Panc1 (cell line): ENCODE results near the gene PRDM12.

ENCODE experiments used
- CTCF ChIP-seq: fragments of 450-650 bp; IDR thresholded peaks from 2 replicates; pipeline ENCODE4 v1.5.1; 2017; ENCODE audit warnings: mild to moderate bottlenecking
- POLR2AphosphoS5 ChIP-seq: IDR thresholded peaks from 2 replicates; pipeline ENCODE4 v1.6.1; 2012; ENCODE audit warnings: mild to moderate bottlenecking, low read depth, low read length, moderate library complexity
- REST ChIP-seq, 2 experiments: IDR thresholded peaks; 2 replicates each; pipeline ENCODE4 v1.6.1; 2011 to 2012; ENCODE audit warnings: low read depth in 2 of 2, control low read depth in 1 of 2, low read length in 1 of 2, mild to moderate bottlenecking in 1 of 2, moderate library complexity in 1 of 2; ENCODE audit not compliant: insufficient read depth in 1 of 2
- SIN3A ChIP-seq: IDR thresholded peaks from 2 replicates; pipeline ENCODE4 v1.6.1; 2012; ENCODE audit warnings: low read depth, mild to moderate bottlenecking, low read length, moderate library complexity, borderline replicate concordance; ENCODE audit not compliant: insufficient read depth
- TCF7L2 ChIP-seq: IDR thresholded peaks from 2 replicates; pipeline ENCODE4 v1.6.1; 2011; ENCODE audit warnings: mild to moderate bottlenecking, low read depth, low read length, inconsistent platforms

- no peak for TF ChIP-seq CTCF
- TF ChIP-seq SIN3A: no peak
- no peak for TF ChIP-seq POLR2AphosphoS5
- no peak for TF ChIP-seq TCF7L2
- TF ChIP-seq REST (IDR thresholded peaks at IDR 0.05; ENCODE audit: insufficient read depth in 1 of 2, low read depth in 2 of 2, low read length in 1 of 2): no peak
Observed at GRCh38 chr9:130626249-130626996, 38.0 kb upstream of the PRDM12 start.
